Stimulated activated CD8-positive, alpha-beta memory T cell treated with anti-CD3 and anti-CD28 coated beads, Interleukin-2, amount 100 ng/mL, for 48 hours (primary cell): ENCODE data around the gene CCT4.
A peak's percentile ranks its signal among the peaks of the same experiment; 100 is the strongest.
"Not testable (repeated sequence)": the region's sequence is repeated elsewhere in the genome, so short reads cannot be mapped to it uniquely, and the experiment has no call there.

Source experiments
- DNase-seq, 2 donors: peaks; one replicate each; pipeline ENCODE4 v3.0.0-alpha.2; 2020; ENCODE audit warnings: low read depth in 2 of 2

CCT4 gene

GRCh38 chr2:61888267-61889055 lies at the start of gene CCT4:
TSS of gene CCT4 (minus strand) at chr2:61888656. CDS start at chr2:61888507, 149 bp downstream.
- peak; percentile 81 to 89 for DNase-seq

- DNase-seq = no peak
These were observed 49.4 kb upstream of the CCT4 start for GRCh38 chr2:61937886-61938285.

GRCh38 chr2:61937098-61937497 lies 48.6 kb upstream of the CCT4 start:
- DNase-seq = no peak

- DNase-seq = no peak
These were observed 40.5 kb upstream of the CCT4 start for GRCh38 chr2:61928826-61929461.

GRCh38 chr2:61926531-61927477 lies 38.3 kb upstream of the CCT4 start:
- no peak for DNase-seq

GRCh38 chr2:61924895-61925663 lies 36.6 kb upstream of the CCT4 start:
- no peak for DNase-seq

GRCh38 chr2:61922714-61923113 lies 34.3 kb upstream of the CCT4 start:
- DNase-seq = no peak

GRCh38 chr2:61920548-61920947 lies 32.1 kb upstream of the CCT4 start:
- DNase-seq = no peak

- not testable (repeated sequence) for DNase-seq
These were observed 26.3 kb upstream of the CCT4 start for GRCh38 chr2:61914794-61915193.

- no peak for DNase-seq
These were observed 23.1 kb upstream of the CCT4 start for GRCh38 chr2:61911510-61911909.

- no peak for DNase-seq
These were observed 22.1 kb upstream of the CCT4 start for GRCh38 chr2:61910603-61911002.

GRCh38 chr2:61909116-61909515 lies 20.7 kb upstream of the CCT4 start:
- DNase-seq = no peak

GRCh38 chr2:61906186-61906470 lies 17.7 kb upstream of the CCT4 start:
- DNase-seq = no peak

GRCh38 chr2:61905372-61906185 lies 17.1 kb upstream of the CCT4 start, which contains the start of gene COMMD1:
TSS of gene COMMD1 (plus strand) at chr2:61905674. CDS start at chr2:61905679, 5 bp downstream.
- DNase-seq = peak; percentile 78 to 80

GRCh38 chr2:61900281-61900680 lies 11.8 kb upstream of the CCT4 start:
- DNase-seq = no peak

GRCh38 chr2:61898810-61899209 lies 10.4 kb upstream of the CCT4 start:
- no peak for DNase-seq

GRCh38 chr2:61887717-61888266 lies 664 bp downstream of the CCT4 start:
- DNase-seq = no peak

GRCh38 chr2:61885896-61886603 lies 2.4 kb downstream of the CCT4 start:
- DNase-seq = no peak

GRCh38 chr2:61882850-61883249 lies 5.6 kb downstream of the CCT4 start:
- no peak for DNase-seq

- not testable (repeated sequence) for DNase-seq
These were observed 9.1 kb downstream of the CCT4 start for GRCh38 chr2:61879351-61879750.
